TTC549 (cell line): ENCODE data around the gene MAGOHB.
"Not testable (repeated sequence)": the region's sequence is repeated elsewhere in the genome, so short reads cannot be mapped to it uniquely, and the experiment has no call there.

Experiments used
- FAIRE-seq: peaks from 2 replicates; lab custom pipeline; 2012; peaks lifted over from hg19 to GRCh38; lab: Jason Lieb, UNC

Gene MAGOHB

DNA sequence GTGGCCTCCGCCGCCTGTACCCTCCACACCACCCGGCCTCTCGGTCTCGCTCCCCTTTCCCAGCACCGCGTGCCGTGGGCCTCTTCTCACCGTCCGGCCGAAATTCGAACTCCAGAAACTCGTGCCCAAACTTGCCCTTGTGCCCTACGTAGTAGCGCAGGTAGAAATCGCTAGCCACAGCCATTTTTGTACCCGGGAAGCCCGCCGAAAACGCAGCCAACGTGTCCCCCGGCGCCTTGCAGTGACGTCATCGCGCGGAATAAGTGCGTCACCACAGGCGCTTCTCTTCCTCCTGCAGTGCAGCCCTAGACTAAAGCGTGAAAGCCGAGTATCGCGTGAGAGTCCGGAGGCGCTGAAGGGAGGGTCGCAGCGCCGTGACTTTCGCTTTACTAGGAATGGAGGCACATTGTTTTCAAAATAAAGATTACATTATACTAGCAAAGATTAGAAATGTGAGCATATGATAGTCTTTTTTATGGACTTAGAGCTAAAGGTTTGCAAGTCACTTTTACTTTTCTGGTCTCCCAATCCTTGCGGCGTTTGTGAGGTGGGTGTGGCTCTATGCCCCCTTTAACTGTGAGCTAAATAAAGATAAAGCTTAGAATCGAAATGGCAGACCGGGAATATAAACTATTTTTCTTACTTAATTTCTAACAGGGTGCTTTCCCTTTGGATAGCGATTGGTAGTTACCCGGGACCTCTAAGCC, at the start of gene MAGOHB:
MAGOHB (minus strand) TSS at position 261 of the 707 bp plus-strand sequence; CDS start at position 184, 77 bp downstream.
- peak; percentile 88 for FAIRE-seq

- no peak for FAIRE-seq
Measured at GRCh38 chr12:10661338-10661737, 47.9 kb upstream of the MAGOHB start.

DNA sequence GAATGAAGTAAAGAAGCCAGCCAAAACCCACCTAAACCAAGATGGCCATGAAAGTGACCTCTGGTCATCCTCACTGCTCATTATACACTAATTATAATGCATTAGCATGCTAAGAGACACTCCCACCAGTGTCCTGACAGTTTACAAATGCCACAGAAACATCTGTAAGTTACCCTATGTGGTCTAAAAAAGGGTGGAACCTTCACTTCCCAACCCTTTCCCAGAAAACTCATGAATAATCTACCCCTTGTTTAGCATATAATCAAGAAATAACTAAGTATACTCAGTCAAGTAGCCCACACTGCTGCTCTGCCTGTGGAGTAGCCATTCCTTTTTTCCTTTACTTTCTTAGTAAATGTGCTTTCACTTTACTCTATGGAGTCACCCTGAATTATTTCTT, 40.6 kb upstream of the MAGOHB start:
- no peak for FAIRE-seq

GRCh38 chr12:10652192-10652591, 38.8 kb upstream of the MAGOHB start:
- no peak for FAIRE-seq

DNA sequence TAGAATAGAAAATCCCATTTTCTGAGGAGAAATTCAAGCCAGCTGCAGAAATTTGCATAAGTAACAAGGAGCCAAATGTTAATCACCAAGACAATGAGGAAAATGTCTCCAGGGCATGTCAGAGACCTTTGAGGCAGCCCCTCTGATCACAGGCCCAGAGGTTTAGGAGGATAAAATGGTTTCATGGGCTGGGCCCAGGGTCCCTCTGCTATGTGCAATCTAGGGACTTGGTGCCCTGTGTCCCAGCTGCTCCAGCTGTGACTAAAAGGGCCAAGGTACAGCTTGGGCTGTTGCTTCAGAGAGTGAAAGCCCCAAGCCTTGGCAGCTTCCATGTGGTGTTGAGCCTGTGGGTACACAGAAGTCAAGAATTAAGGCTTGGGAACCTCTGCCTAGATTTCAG, 33.2 kb upstream of the MAGOHB start:
- not testable (repeated sequence) for FAIRE-seq

DNA sequence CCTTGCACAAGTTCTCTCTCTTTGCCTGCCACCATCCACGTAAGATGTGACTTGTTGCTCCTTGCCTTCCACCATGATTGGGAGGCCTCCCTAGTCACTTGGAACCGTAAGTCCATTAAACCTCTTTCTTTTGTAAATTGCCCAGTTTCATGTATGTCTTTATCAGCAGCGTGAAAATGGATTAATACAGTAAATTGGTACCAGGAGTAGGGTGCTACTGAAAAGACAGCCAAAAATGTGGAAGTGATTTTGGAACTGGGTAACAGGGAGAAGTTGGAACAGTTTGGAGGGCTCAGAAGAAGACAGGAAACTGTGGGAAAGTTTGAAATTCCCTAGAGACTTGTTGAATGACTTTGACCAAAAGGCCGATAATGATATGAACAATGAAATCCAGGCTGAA, 32.5 kb upstream of the MAGOHB start:
- no peak for FAIRE-seq

GRCh38 chr12:10641735-10642500, 28.5 kb upstream of the MAGOHB start:
- no peak for FAIRE-seq

DNA sequence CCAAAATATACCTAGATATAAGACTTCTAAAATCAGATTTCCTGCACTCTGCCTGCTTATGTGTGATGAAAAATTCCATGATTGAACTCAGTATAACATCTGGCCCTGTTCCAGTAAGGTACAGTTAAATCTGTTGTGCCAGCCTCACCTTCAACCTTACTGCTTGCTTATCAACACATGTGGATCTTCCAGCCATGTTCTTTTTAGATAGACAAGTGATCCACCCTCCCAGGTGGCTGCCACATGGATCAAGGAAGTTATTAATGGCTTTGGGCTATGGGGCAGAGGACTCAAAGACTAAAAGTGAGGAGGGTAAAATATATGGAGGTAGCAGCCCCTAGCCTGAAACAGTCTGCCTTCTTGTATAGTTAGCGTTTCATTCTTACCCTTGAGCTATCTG, 25.3 kb upstream of the MAGOHB start:
- no peak for FAIRE-seq

DNA sequence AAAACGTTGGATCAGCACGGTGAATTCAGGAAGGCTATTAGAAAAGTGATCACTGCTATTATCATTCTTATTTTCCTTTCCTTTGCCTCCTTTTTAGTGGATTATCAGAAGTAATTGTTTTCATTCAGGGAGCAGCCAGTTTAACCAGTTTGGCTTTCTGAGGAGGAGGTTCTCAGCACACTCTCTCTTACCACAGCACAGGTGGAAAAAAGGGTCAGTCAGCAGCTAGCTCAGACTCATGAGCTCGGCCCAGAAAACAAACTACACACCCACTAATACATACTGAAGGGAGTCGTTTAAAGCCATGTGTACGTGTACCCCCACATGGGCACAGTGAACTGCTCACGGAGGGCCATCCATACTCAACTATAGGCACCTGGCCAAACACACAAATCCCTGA, 23.2 kb upstream of the MAGOHB start:
- FAIRE-seq: no peak

GRCh38 chr12:10636124-10636523, 22.7 kb upstream of the MAGOHB start:
- no peak for FAIRE-seq

DNA sequence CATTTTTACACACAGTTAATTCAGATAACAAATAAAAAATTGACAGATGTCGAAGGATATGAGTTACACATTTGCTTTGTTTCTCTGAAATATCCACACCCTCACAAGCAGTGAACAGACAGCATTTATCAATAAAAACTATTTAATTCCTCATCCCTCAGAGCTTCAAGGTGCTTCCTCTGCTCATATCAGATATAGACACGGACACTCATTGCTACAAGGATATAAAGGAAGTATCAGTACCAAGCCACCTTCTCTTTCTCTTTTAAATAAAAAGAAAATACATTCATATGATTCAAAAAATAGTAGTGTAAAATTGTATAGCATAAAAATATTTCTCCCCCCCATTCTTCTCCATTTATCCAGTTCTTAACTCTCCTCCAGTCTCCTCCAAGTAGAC, 21.9 kb upstream of the MAGOHB start:
- FAIRE-seq: no peak

- FAIRE-seq: no peak
Measured at GRCh38 chr12:10634427-10634826, 21.0 kb upstream of the MAGOHB start.

DNA sequence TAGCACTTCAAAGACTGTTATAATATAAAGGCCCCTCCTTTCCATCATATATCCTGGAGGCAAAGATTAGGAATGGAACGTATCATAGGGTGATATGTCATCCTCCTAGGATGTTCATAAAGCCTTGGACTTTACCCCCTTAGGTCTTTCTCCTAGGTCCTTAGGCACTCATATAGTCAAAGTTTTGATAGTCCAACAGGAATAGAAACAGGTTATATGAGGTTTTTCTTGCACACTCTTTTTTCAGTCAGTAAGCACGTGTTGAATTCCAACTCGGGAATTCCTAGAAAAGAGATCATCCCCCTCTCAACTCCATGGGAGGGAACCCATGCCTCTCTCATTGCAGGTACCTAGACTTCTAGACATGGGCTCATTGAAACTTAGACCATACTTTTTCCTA, 20.1 kb upstream of the MAGOHB start:
- FAIRE-seq: no peak

DNA sequence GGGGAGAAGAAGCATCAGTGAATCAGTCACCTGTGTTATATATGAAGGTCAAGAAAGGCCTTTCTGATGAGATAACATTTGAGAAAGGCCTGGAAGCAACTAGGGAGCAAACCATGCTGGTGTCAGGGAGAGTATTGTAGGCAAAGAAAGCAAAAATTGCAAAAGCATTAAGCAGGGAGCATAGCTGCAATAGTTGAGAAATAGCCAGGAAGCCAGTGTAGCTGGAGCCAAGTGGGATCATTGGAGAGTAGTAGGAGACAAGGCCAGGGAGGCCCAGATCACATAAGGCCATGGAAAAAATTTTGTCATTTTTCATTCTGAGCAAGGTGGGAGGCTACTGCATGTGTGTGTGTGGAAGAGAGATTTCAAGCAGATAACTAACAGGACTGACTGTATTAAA, 18.8 kb upstream of the MAGOHB start:
- FAIRE-seq: no peak

DNA sequence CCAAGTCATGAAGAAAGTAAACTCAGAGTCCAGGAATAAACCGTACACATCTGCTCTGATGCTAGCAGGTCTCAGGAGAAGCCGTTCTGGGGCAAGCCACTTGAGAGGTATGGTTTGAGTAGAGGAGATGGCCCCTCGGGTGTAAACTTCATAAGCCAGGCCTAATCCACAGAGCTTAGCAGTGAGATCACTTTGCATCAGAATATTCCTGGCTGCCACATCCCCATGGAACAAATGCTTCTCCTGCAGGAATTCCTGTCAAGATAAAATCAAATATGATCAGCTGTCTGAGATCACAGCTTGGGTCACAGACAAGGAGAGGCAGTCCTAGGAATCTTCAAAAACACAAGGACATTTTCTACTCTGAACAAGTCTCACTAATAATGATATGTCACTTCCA, 11.2 kb upstream of the MAGOHB start:
- FAIRE-seq: no peak

DNA sequence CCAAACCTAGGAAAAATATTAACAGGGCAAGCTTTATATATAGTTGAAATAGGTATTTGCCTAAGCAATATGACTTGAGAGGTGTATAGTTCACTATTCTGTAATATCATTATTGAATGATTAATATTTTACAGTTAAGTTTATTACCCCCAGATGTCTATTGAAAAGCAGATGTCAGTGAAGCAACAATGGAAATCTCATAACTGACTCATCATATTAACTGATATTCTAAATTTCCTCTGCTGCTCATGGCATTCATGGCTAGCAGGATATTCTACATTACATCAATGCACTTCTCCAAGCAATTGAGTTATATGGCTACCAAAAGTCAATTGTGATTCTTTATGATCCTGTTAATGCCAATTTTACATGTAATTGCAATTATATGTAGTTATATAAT, 9.7 kb upstream of the MAGOHB start:
- no peak for FAIRE-seq

- no peak for FAIRE-seq
Measured at GRCh38 chr12:10621278-10621677, 7.9 kb upstream of the MAGOHB start.

- no peak for FAIRE-seq
Measured at GRCh38 chr12:10620078-10620779, 6.8 kb upstream of the MAGOHB start.

DNA sequence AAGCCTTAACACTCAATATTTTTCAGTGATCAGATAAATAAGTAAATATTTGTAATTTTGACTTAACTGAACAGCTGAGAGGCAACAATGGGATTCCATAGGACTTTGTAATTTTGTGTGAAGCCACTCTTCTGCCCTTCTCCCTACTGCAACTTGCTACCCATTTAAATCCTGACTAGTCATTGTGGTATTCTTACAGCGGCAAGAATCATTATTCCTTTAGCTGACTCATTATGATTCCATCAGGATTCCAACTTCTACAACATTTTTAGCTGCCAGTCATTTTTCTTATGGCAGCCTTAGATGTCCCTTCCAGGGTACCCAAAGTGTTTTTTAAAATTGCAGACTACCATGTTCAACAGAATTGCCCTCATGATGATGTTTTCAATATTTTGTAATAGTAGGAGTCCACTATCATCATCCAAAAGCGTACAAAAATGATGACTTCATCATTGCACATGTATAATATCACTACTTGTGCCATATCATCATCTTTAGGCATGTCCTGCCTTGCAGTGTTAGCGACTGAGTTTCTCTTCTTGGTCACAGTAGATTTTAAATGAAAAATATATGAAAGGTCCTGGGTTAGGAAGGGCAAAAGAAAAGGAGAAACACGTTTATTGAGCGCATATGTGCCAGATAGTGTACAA, 5.1 kb upstream of the MAGOHB start:
- FAIRE-seq: no peak

DNA sequence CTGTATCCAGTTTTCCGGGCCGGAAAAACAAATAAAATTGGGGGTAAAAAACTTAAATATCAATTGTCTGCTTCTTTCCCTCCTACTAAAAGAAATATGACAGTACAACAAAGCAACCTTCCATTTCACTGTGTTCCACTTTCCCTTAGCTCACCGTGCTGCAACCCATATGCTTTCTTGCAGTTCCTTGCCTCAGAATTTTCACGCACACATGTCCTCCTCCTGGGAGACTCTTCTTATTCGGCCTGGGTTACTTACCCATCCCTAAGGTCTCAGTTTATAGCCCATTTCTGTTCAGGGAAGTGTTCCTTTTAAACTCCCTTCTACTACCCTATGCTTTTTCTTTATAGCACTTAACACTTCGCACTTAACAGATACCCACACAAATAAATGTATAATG, 4.5 kb upstream of the MAGOHB start:
- no peak for FAIRE-seq

DNA sequence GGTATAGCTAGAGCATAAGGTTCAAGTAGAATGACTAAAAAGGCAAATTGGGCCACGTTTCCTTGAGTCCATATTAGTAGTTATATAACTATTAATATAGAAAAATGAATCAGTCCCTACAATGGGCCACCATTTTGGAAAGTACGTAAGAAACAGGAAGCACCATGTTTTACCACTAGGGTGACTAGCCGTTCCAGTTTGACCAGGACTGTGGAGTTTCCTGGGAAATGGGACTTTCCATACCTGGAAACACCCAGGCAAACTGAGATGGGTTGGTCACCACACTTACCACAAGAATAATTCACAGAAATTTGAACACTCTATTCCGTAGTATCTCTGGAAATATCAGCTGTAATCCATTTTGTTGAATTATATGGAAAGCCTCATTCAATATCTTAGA, 2.1 kb upstream of the MAGOHB start:
- FAIRE-seq: no peak

- FAIRE-seq: no peak
Measured at GRCh38 chr12:10614056-10614370, 604 bp upstream of the MAGOHB start.

- FAIRE-seq: no peak
Measured at GRCh38 chr12:10612984-10613348, 443 bp downstream of the MAGOHB start.
